ENCODE results near the gene CAPN10.
"Not testable (repeated sequence)": the region's sequence is repeated elsewhere in the genome, so short reads cannot be mapped to it uniquely, and the experiment has no call there.

GRCh38 chr2:240616860-240617666 is 30.5 kb downstream of the CAPN10 start:
- not testable (repeated sequence) for TF ChIP-seq CTCF (IDR thresholded peaks at IDR 0.05; ENCODE audit: borderline replicate concordance, extremely low read depth, low read length, poor library complexity, severe bottlenecking); EZH2 (IDR thresholded peaks at IDR 0.05; ENCODE audit: borderline replicate concordance, low read depth, low read length, severe bottlenecking)
